Endodermal cell (in vitro differentiated cells): ENCODE results near the gene PI4K2A. TPM values are rescaled to one million over a fixed set of nuclear protein-coding genes. Genes with fewer than 3 reads are reported as not detected.

Experiments
- DNase-seq: peaks from one replicate; pipeline ENCODE4 v3.0.0-alpha.2; 2017
- H3K27ac ChIP-seq: 2 replicates; pipeline ENCODE4 v1.5.1; 2013; ENCODE audit warnings: mild to moderate bottlenecking, low read depth, low read length, moderate library complexity
- H3K27me3 ChIP-seq: 2 replicates; pipeline ENCODE4 v1.6.1; 2013; ENCODE audit warnings: mild to moderate bottlenecking, low read length, moderate library complexity; ENCODE audit not compliant: insufficient read depth, control insufficient read depth, poor library complexity, severe bottlenecking
- H3K36me3 ChIP-seq: 2 replicates; pipeline ENCODE4 v1.7.0; 2013; ENCODE audit warnings: mild to moderate bottlenecking, low read length, moderate library complexity; ENCODE audit not compliant: control insufficient read depth, insufficient read depth
- H3K4me1 ChIP-seq: one replicate; pipeline ENCODE4 v1.7.0; 2013; ENCODE audit warnings: low read length; ENCODE audit not compliant: control insufficient read depth, insufficient read depth
- H3K4me3 ChIP-seq: 2 replicates; pipeline ENCODE4 v1.5.1; 2013; ENCODE audit warnings: mild to moderate bottlenecking, low read length, moderate library complexity
- H3K9ac ChIP-seq: 2 replicates; pipeline ENCODE4 v1.6.1; 2013; ENCODE audit warnings: mild to moderate bottlenecking, low read length, moderate library complexity; ENCODE audit not compliant: poor library complexity, severe bottlenecking; ENCODE audit errors: extremely low read depth
- H3K9me3 ChIP-seq: 2 replicates; pipeline ENCODE4 v1.6.1; 2013; ENCODE audit warnings: mild to moderate bottlenecking, low read length, moderate library complexity; ENCODE audit not compliant: control insufficient read depth
- H3K27ac Mint-ChIP-seq: 2 replicates; pipeline ENCODE4 v1.8.0; 2020; ENCODE audit warnings: mixed read lengths
- H3K27me3 Mint-ChIP-seq: 2 replicates; pipeline ENCODE4 v1.8.0; 2021; ENCODE audit warnings: mild to moderate bottlenecking, mixed read lengths; ENCODE audit not compliant: insufficient read depth
- H3K36me3 Mint-ChIP-seq: 2 replicates; pipeline ENCODE4 v1.8.0; 2020; ENCODE audit warnings: low read depth, mixed read lengths
- H3K4me1 Mint-ChIP-seq: 2 replicates; pipeline ENCODE4 v1.8.0; 2020; ENCODE audit warnings: mixed read lengths
- H3K4me3 Mint-ChIP-seq: 2 replicates; pipeline ENCODE4 v1.8.0; 2020; ENCODE audit warnings: mild to moderate bottlenecking, moderate library complexity, mixed read lengths
- H3K9me3 Mint-ChIP-seq: 2 replicates; pipeline ENCODE4 v1.8.0; 2020; ENCODE audit warnings: mild to moderate bottlenecking, mixed read lengths
- WGBS, 2 experiments: methylation state at CpG; one replicate each; pipeline versions ENCODE4 v1.1.5 to v1.1.7; 2013; ENCODE audit warnings: missing lambda C conversion rate in 2 of 2, mixed read lengths in 1 of 2; ENCODE audit not compliant: insufficient coverage in 1 of 2, insufficient read length in 1 of 2; 5-methylcytosine and 5-hydroxymethylcytosine counted together
- total RNA-seq, 2 donors: library from RNA; stranded (reverse); fragmentation: NEBNext Ultra II Directional in 1 of 2; extraction: Animal tissue kit (Norgen Biotek cat#: 25700) in 1 of 2; gene quantifications; 2 replicates in 1 of 2; 3 replicates in 1 of 2; pipeline ENCODE4 v1.2.1, GENCODE V29; 2021
- TF ChIP-seq, protein P1 (sequence below): fragments of 200-600 bp; sonication (generic); conservative IDR thresholded peaks from 2 replicates; pipeline ENCODE4 v1.5.0; 2021; ENCODE audit warnings: antibody characterized with exemption, mild to moderate bottlenecking

Gene PI4K2A
- total RNA-seq, 2 donors from 2014 or later = 14.5 to 18.1 TPM

DNA sequence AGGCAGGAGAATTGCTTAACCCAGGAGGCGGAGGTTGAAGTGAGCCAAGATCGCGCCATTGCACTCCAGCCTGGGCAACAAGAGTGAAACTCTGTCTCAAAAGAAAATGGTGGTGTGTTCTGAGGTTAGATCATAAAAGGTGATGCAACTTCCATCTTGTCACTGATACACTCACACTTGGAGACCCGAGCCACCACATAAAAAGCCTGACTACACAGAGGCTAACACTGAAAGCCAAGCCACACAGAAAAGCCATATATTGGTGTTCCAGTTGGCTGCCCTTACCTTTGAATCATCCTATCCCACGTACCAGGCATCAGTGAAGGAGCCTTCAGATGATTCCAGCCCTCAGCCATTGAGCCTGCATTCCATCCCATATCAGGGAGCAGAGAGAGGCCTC, 11.2 kb upstream of the PI4K2A start:
- Mint-ChIP-seq H3K4me1 (peaks cover 5% of the 10 kb centered on the region), H3K9me3 (no peaks in the 10 kb centered on the region), H3K4me3 (no peak overlapping the region), H3K27me3 (no peaks in the 10 kb centered on the region), H3K36me3 (no peaks in the 10 kb centered on the region), H3K27ac (no peak overlapping the region)
- no peak overlapping the region for H3K27ac ChIP-seq
- H3K9me3 ChIP-seq = no peaks in the 10 kb centered on the region
- 99 to 100% methylated on average over 4 to 5 of the region's 5 CpGs for WGBS, 2 experiments
- H3K9ac ChIP-seq = no peak overlapping the region
- H3K4me1 ChIP-seq = no peaks in the 10 kb centered on the region
- H3K27me3 ChIP-seq = no peaks in the 10 kb centered on the region
- H3K4me3 ChIP-seq = no peak overlapping the region
- DNase-seq = no peak
- TF ChIP-seq, protein P1, sequence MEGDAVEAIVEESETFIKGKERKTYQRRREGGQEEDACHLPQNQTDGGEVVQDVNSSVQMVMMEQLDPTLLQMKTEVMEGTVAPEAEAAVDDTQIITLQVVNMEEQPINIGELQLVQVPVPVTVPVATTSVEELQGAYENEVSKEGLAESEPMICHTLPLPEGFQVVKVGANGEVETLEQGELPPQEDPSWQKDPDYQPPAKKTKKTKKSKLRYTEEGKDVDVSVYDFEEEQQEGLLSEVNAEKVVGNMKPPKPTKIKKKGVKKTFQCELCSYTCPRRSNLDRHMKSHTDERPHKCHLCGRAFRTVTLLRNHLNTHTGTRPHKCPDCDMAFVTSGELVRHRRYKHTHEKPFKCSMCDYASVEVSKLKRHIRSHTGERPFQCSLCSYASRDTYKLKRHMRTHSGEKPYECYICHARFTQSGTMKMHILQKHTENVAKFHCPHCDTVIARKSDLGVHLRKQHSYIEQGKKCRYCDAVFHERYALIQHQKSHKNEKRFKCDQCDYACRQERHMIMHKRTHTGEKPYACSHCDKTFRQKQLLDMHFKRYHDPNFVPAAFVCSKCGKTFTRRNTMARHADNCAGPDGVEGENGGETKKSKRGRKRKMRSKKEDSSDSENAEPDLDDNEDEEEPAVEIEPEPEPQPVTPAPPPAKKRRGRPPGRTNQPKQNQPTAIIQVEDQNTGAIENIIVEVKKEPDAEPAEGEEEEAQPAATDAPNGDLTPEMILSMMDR = no peak
- H3K36me3 ChIP-seq = no peaks in the 10 kb centered on the region

DNA sequence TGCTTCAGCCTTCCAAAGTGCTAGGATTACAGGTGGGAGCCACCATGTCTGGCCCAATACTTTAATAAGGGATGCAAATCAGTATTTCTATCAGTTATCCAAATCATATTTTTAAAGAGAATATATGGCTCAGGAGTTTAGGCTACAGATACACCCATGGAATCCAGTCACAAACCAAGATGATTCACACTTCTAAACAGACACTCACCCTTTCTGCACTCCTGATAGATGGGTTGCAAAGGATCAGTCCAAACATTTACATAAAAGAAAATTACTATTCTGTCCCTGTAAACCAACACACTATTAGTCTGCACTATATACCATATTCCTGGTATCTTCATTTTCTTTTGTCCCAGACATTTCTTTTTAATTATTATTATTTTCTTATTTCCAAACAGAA, 9.4 kb upstream of the PI4K2A start:
- no peak for DNase-seq
- H3K4me1 Mint-ChIP-seq = peaks cover 5% of the 10 kb centered on the region
- no peak overlapping the region for H3K9ac ChIP-seq
- no peak overlapping the region for H3K4me3 ChIP-seq
- H3K27ac ChIP-seq = no peak overlapping the region
- H3K27me3 Mint-ChIP-seq = no peaks in the 10 kb centered on the region
- no peaks in the 10 kb centered on the region for H3K36me3 Mint-ChIP-seq
- no peaks in the 10 kb centered on the region for H3K4me1 ChIP-seq
- no peaks in the 10 kb centered on the region for H3K27me3 ChIP-seq
- TF ChIP-seq, protein P1 = no peak
- no peak overlapping the region for H3K4me3 Mint-ChIP-seq
- H3K36me3 ChIP-seq = no peaks in the 10 kb centered on the region
- no peaks in the 10 kb centered on the region for H3K9me3 Mint-ChIP-seq
- no peaks in the 10 kb centered on the region for H3K9me3 ChIP-seq
- H3K27ac Mint-ChIP-seq = no peak overlapping the region

DNA sequence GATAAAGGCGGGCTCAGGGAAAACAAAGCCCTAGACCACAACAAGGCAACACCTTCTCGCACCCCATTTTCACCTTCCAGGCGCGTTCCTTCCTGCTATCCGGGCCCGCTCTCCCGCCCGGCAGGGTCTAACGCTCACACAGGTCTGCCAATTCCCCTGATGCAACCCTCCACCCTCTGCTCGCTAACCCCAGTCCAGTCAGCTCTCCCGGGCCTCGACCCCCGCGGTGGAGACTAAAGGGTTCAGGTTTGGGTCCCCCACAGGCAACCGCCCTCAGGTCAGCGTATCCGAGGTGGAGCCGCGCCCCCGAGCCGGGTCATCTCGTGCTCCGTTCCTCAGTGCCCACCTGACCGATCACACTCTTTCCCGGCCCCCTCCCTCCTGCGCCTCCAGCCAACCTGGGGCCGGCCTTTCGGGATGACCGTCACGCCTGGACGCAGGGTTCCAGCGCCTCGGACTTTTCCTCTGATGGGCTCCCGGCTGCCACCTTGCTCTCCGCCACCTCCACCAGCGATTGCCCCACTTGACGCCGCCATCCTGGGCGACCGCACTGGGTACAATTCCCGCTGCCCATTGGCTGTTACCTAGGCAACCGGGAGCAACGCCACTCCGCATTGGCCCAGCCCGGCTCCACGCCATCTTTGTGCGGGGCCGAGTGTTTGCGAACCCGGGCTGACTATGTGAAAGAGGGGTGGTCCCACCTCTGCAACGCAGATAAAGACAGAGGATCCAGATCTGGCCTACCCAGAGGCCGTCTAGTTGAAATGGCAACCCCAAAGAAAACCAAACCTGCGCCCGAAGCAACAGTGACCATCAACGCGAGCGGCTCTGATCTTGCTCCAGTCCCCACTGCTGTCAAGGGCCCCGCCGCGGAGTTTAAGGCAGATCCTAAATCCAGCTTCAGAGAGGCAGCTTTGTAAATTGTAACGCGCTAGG, 7.3 kb upstream of the PI4K2A start, which contains the start of gene MORN4:
Gene MORN4, minus strand, starts transcription at position 552 of the 936 bp plus-strand sequence. CDS start 13,847 bp downstream, outside the sequence.
- Histone ChIP-seq H3K9me3 (no peaks in the 10 kb centered on the region), H3K9ac (peak within 1 kb of the TSS; percentile 31), H3K27ac (peak within 1 kb of the TSS; percentile 54), H3K36me3 (no peaks in the 10 kb centered on the region), H3K4me1 (no peaks in the 10 kb centered on the region), H3K4me3 (peak within 1 kb of the TSS; percentile 93), H3K27me3 (no peaks in the 10 kb centered on the region)
- peaks cover 5% of the 10 kb centered on the region for H3K4me1 Mint-ChIP-seq
- H3K36me3 Mint-ChIP-seq = no peaks in the 10 kb centered on the region
- H3K27ac Mint-ChIP-seq = peak within 1 kb of the TSS; percentile 97
- peak within 1 kb of the TSS; percentile 97 for H3K4me3 Mint-ChIP-seq
- peak; percentile 98 for DNase-seq
- WGBS, 2 experiments = 7 to 35% methylated on average over 17 to 62 of the region's 62 CpGs
- H3K27me3 Mint-ChIP-seq = no peaks in the 10 kb centered on the region
- TF ChIP-seq, protein P1 = no peak
- H3K9me3 Mint-ChIP-seq = no peaks in the 10 kb centered on the region
